H1 (cell line): ENCODE measurements around the gene KLHDC8A. TPM values are rescaled to one million over a fixed set of nuclear protein-coding genes. Genes with fewer than 3 reads are reported as not detected.
A peak's percentile ranks its signal among the peaks of the same experiment; 100 is the strongest.

ENCODE experiments used
- CTCF ChIA-PET: fragments of 300-600 bp; sonication (Branson Sonifier 250); formaldehyde crosslinking; loops from one replicate; lab custom pipeline; 2021; ENCODE audit not compliant: partially characterized antibody; lab: Charles Lee
- POLR2A ChIA-PET: fragments of 300-600 bp; sonication (Branson Sonifier 250); formaldehyde crosslinking; loops from one replicate; lab custom pipeline; 2021; ENCODE audit warnings: inconsistent platforms; ENCODE audit not compliant: partially characterized antibody; lab: Charles Lee
- DNase-seq, 2 experiments: peaks; one replicate each; pipeline versions ENCODE4 v3.0.0 to v3.0.0-alpha.2; 2010 to 2022; ENCODE audit warnings: low spot score in 2 of 2, low read depth in 1 of 2, mixed read lengths in 1 of 2
- FAIRE-seq: peaks from 2 replicates; lab custom pipeline; 2011; peaks lifted over from hg19 to GRCh38; lab: Jason Lieb, UNC
- H2AFZ ChIP-seq: 2 replicates; pipeline ENCODE4 v1.8.1; 2012; ENCODE audit warnings: low read length, inconsistent platforms
- H2AK5ac ChIP-seq: 2 replicates; pipeline ENCODE4 v1.6.1; 2013; ENCODE audit warnings: low read depth, low read length
- H2BK120ac ChIP-seq: replicated peaks from 2 replicates; pipeline ENCODE3; 2013; ENCODE audit warnings: low read depth, low read length, inconsistent platforms
- H2BK12ac ChIP-seq: 2 replicates; pipeline ENCODE4 v1.6.1; 2013; ENCODE audit warnings: low read depth, low read length
- H2BK15ac ChIP-seq: 2 replicates; pipeline ENCODE4 v1.6.1; 2013; ENCODE audit warnings: low read length
- H2BK20ac ChIP-seq: 2 replicates; pipeline ENCODE4 v1.6.1; 2013; ENCODE audit warnings: low read length
- H2BK5ac ChIP-seq: 2 replicates; pipeline ENCODE4 v1.6.1; 2013; ENCODE audit warnings: low read depth, low read length
- H3K14ac ChIP-seq: 2 replicates; pipeline ENCODE4 v1.6.1; 2013; ENCODE audit warnings: inconsistent platforms; ENCODE audit not compliant: insufficient read length
- H3K18ac ChIP-seq: 2 replicates; pipeline ENCODE4 v1.6.1; 2013; ENCODE audit warnings: low read length; ENCODE audit errors: extremely low read depth
- H3K23ac ChIP-seq: 2 replicates; pipeline ENCODE4 v1.6.1; 2013; ENCODE audit warnings: inconsistent platforms; ENCODE audit not compliant: insufficient read length
- H3K23me2 ChIP-seq: 2 replicates; pipeline ENCODE4 v1.6.1; 2013; ENCODE audit warnings: low read depth, low read length
- H3K27ac ChIP-seq: 2 replicates; pipeline ENCODE4 v1.6.1; 2011; ENCODE audit warnings: low read depth, low read length, inconsistent platforms
- H3K27me3 ChIP-seq, 4 experiments: replicated peaks in 1 of 4; 1 replicate in 1 of 4; 2 replicates in 3 of 4; pipeline versions ENCODE4 v1.6.1 to v1.8.1; 2011 to 2013; ENCODE audit warnings: low read length in 3 of 4, mild to moderate bottlenecking in 3 of 4, inconsistent platforms in 2 of 4, mixed read lengths in 2 of 4, moderate library complexity in 1 of 4; ENCODE audit not compliant: control insufficient read depth in 3 of 4, insufficient read depth in 3 of 4; ENCODE audit errors: extremely low read depth in 1 of 4
- H3K36me3 ChIP-seq, 4 experiments: 2 replicates each; pipeline versions ENCODE4 v1.6.1 to v1.8.1; 2011 to 2013; ENCODE audit warnings: mild to moderate bottlenecking in 4 of 4, low read length in 3 of 4, moderate library complexity in 2 of 4, control low read depth in 1 of 4, inconsistent platforms in 1 of 4; ENCODE audit not compliant: insufficient read depth in 4 of 4, control insufficient read depth in 2 of 4
- H3K4ac ChIP-seq: replicated peaks from 2 replicates; pipeline ENCODE3; 2013; ENCODE audit warnings: low read length, low read depth, mixed read lengths, inconsistent platforms; ENCODE audit not compliant: insufficient read length
- H3K4me1 ChIP-seq, 4 experiments: replicated peaks in 1 of 4; 1 replicate in 1 of 4; 2 replicates in 3 of 4; pipeline versions ENCODE4 v1.6.1 to v1.8.1; 2011 to 2013; ENCODE audit warnings: low read length in 3 of 4, inconsistent platforms in 2 of 4, mixed read lengths in 1 of 4; ENCODE audit not compliant: insufficient read depth in 4 of 4, control insufficient read depth in 3 of 4
- H3K4me2 ChIP-seq, 2 experiments: 2 replicates each; pipeline versions ENCODE4 v1.6.1 to v1.8.1; 2011 to 2013; ENCODE audit warnings: low read depth in 2 of 2, low read length in 2 of 2, control low read depth in 1 of 2, inconsistent platforms in 1 of 2, mild to moderate bottlenecking in 1 of 2; ENCODE audit not compliant: insufficient read depth in 1 of 2
- H3K4me3 ChIP-seq, 4 experiments: fragments of 200-600, 300-600 bp in 1 of 4; sonication (generic), shearing (Covaris generic), sonication (Bioruptor Twin) in 1 of 4; 2 replicates each; pipeline versions ENCODE4 v1.5.1 to v1.8.1; 2011 to 2016; ENCODE audit warnings: low read length in 4 of 4, low read depth in 3 of 4, control low read depth in 2 of 4, inconsistent platforms in 2 of 4, mild to moderate bottlenecking in 2 of 4, mixed read lengths in 1 of 4, moderate library complexity in 1 of 4; ENCODE audit not compliant: insufficient read depth in 2 of 4; ENCODE audit errors: extremely low read depth in 1 of 4
- H3K56ac ChIP-seq: replicated peaks from 2 replicates; pipeline ENCODE3; 2013; ENCODE audit warnings: low read depth, mild to moderate bottlenecking, mixed read lengths, low read length, inconsistent platforms; ENCODE audit not compliant: insufficient read length
- H3K79me1 ChIP-seq: 2 replicates; pipeline ENCODE4 v1.6.1; 2013; ENCODE audit warnings: low read depth, low read length, control low read depth
- H3K79me2 ChIP-seq, 2 experiments: 2 replicates each; pipeline versions ENCODE4 v1.6.1 to v1.8.1; 2012 to 2013; ENCODE audit warnings: low read length in 2 of 2, mild to moderate bottlenecking in 2 of 2, inconsistent platforms in 1 of 2; ENCODE audit not compliant: insufficient read depth in 2 of 2, control insufficient read depth in 1 of 2
- H3K9ac ChIP-seq, 4 experiments: replicated peaks in 1 of 4; 1 replicate in 1 of 4; 2 replicates in 3 of 4; pipeline versions ENCODE4 v1.6.1 to v1.8.1; 2011 to 2013; ENCODE audit warnings: low read depth in 3 of 4, low read length in 3 of 4, control low read depth in 2 of 4, mild to moderate bottlenecking in 2 of 4, moderate library complexity in 2 of 4, inconsistent platforms in 1 of 4; ENCODE audit errors: extremely low read depth in 1 of 4
- H3K9me3 ChIP-seq, 2 experiments: 2 replicates each; pipeline versions ENCODE4 v1.6.1 to v1.8.1; 2012 to 2013; ENCODE audit warnings: mild to moderate bottlenecking in 2 of 2, moderate library complexity in 2 of 2, control low read depth in 1 of 2, inconsistent platforms in 1 of 2, low read depth in 1 of 2, low read length in 1 of 2, mixed read lengths in 1 of 2; ENCODE audit not compliant: insufficient read depth in 2 of 2
- H4K20me1 ChIP-seq, 2 experiments: replicated peaks in 1 of 2; 2 replicates each; pipeline versions ENCODE3 to v1.8.1; 2011 to 2013; ENCODE audit warnings: inconsistent platforms in 2 of 2, low read length in 2 of 2, mild to moderate bottlenecking in 1 of 2; ENCODE audit not compliant: insufficient read depth in 2 of 2, control insufficient read depth in 1 of 2
- H4K5ac ChIP-seq: 2 replicates; pipeline ENCODE4 v1.6.1; 2013; ENCODE audit warnings: low read length, low read depth, mixed read lengths, inconsistent platforms; ENCODE audit not compliant: insufficient read length
- H4K8ac ChIP-seq: 2 replicates; pipeline ENCODE4 v1.8.0; 2013; ENCODE audit warnings: mild to moderate bottlenecking, moderate library complexity, low read length, inconsistent platforms; ENCODE audit not compliant: insufficient read depth; ENCODE audit errors: extremely low read depth
- H4K91ac ChIP-seq: replicated peaks from 2 replicates; pipeline ENCODE3; 2013; ENCODE audit warnings: low read length, mixed read lengths, inconsistent platforms; ENCODE audit not compliant: insufficient read length
- GTF2F1 ChIP-seq: IDR thresholded peaks from 2 replicates; pipeline ENCODE4 v1.6.1; 2012; ENCODE audit warnings: low read depth, low read length, improper control_type of control experiment, borderline replicate concordance
- JUN ChIP-seq: IDR thresholded peaks from 2 replicates; pipeline ENCODE4 v1.6.1; 2011; ENCODE audit warnings: low read depth, mild to moderate bottlenecking, improper control_type of control experiment, low read length
- RAD21 ChIP-seq, 2 experiments: IDR thresholded peaks in 1 of 2; conservative IDR thresholded peaks in 1 of 2; 2 replicates each; pipeline ENCODE4 v1.6.1; 2011; ENCODE audit warnings: low read depth in 2 of 2, low read length in 2 of 2, improper control_type of control experiment in 1 of 2, inconsistent platforms in 1 of 2, mild to moderate bottlenecking in 1 of 2, moderate library complexity in 1 of 2
- RNF2 ChIP-seq: fragments of 200-900, 300-1000 bp; sonication (generic); IDR thresholded peaks from 2 replicates; pipeline ENCODE4 v1.7.1; 2016; ENCODE audit warnings: borderline replicate concordance, low read depth, mild to moderate bottlenecking, antibody characterized with exemption, low read length; ENCODE audit not compliant: poor library complexity, severe bottlenecking; ENCODE audit errors: missing control alignments
- TEAD4 ChIP-seq: IDR thresholded peaks from 2 replicates; pipeline ENCODE4 v1.6.1; 2012; ENCODE audit warnings: low read depth, low read length, inconsistent platforms, mixed read lengths
- WGBS, 2 experiments: shearing (Covaris generic) in 1 of 2; methylation state at CpG; one replicate each; pipeline versions ENCODE4 v1.1.6 to v1.1.7; 2013 to 2015; ENCODE audit warnings: low lambda C conversion rate in 2 of 2, mixed read lengths in 2 of 2, inconsistent platforms in 1 of 2, low coverage in 1 of 2, missing lambda C conversion rate in 1 of 2; ENCODE audit not compliant: insufficient replicate concordance in 2 of 2, insufficient coverage in 1 of 2, insufficient read length in 1 of 2; ENCODE audit errors: extremely low coverage in 1 of 2, missing lambda C conversion rate in 1 of 2; 5-methylcytosine and 5-hydroxymethylcytosine counted together
- polyA plus RNA-seq, 7 experiments: library from polyadenylated mRNA; depleted of rRNA in 3 of 7; stranded (reverse) in 5 of 7; unstranded in 2 of 7; fragments of >200 nt in 5 of 7; fragments of 200-250 nt in 2 of 7; gene quantifications; 1 replicate in 5 of 7; 2 replicates in 1 of 7; 4 replicates in 1 of 7; pipeline versions ENCODE4 v1.2.1 to v1.2.3, GENCODE V29; 2011 to 2013; ENCODE audit warnings: missing spikeins in 2 of 7, mixed read lengths in 2 of 7
- total RNA-seq: library from RNA; stranded (reverse); fragmentation: NEBNext Ultra II Directional; extraction: Animal tissue kit (Norgen Biotek cat#: 25700); gene quantifications from 2 replicates; pipeline ENCODE4 v1.2.1, GENCODE V29; 2021

KLHDC8A gene
- total and polyA plus RNA-seq, 2 of the 8 experiments (the other 6 are each of a cell fraction or from before 2014, with no cell fraction given): 1.9 to 3.4 TPM

DNA sequence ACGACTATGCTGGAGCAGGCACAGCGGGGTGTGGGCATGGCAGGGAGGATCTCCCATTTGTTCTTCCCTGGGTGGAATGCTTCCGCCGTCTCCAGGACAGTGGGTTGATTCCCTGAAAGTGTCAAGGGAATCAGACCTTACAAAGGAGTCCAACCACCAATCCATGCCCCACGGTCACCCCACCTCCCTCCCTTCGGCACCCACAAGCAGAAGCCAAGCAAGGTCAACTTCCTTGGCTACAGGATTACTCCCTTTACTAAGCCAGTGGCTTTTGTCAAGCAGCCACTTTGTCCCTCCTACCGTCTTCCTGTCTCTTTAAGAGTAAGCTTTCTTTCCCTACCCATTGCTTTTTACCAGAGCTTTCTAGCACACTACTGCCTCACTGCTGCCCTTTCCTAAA is 19.2 kb downstream of the KLHDC8A start:
- Histone ChIP-seq H3K18ac (no peak overlapping the region), H3K4me2 (no peak overlapping the region), H3K79me2 (no peaks in the 10 kb centered on the region), H2BK120ac (no peak overlapping the region), H2BK15ac (no peak overlapping the region), H2BK12ac (peak overlapping the region; percentile 11; the same call in 1 of the 2 replicates), H3K14ac (no peak overlapping the region), H3K27me3 (peaks cover 1 to 7% (median 5%) of the 10 kb centered on the region in 4 experiments), H2BK5ac (no peak overlapping the region), H3K9me3 (no peaks in the 10 kb centered on the region), H3K27ac (no peak overlapping the region), H2AK5ac (no peak overlapping the region; the same call in 1 of the 2 replicates), H3K36me3 (no peaks in the 10 kb centered on the region), H4K91ac (no peak overlapping the region), H3K23ac (no peak overlapping the region), H3K23me2 (no peaks in the 10 kb centered on the region), H3K79me1 (no peaks in the 10 kb centered on the region), H2AFZ (no peak overlapping the region), H3K4me1 (peaks cover 0 to 5% (median under 1%) of the 10 kb centered on the region in 4 experiments; a peak in 4 of 7 replicates), H3K4ac (no peak overlapping the region), H4K8ac (no peak overlapping the region), H3K4me3 (no peak overlapping the region), H2BK20ac (no peak overlapping the region), H3K56ac (no peak overlapping the region), H3K9ac (no peak overlapping the region), H4K20me1 (no peaks in the 10 kb centered on the region), H4K5ac (no peak overlapping the region)
- DNase-seq (no peak), FAIRE-seq (no peak)
- ChIA-PET CTCF (interaction anchor here (0.6 to 67.1 kb wide), 23 partner anchors 9 to 400 kb away, joined by 3 to 2424 read pairs (median 5); partner anchors contain the start of gene KLHDC8A), POLR2A (interaction anchor here (1.1 to 3.1 kb wide), 6 partner anchors 13 to 179 kb away, joined by 3 to 9 read pairs (median 3); no protein-coding TSS in a partner anchor)
- WGBS, 2 experiments: 82% methylated on average over 7 of the region's 7 CpGs; no CpG with 5 or more reads in 1 of the 2 experiments
- no peak for TF ChIP-seq TEAD4
- no peak for TF ChIP-seq JUN
- TF ChIP-seq RNF2: no peak
- no peak for TF ChIP-seq RAD21 (IDR thresholded peaks at IDR 0.05 in 1 of 2, conservative IDR thresholded peaks at IDR 0.05 in 1 of 2; ENCODE audit: low read depth in 2 of 2, low read length in 2 of 2)
- TF ChIP-seq GTF2F1: no peak
